Panc1 (cell line): ENCODE measurements around the gene DNAJC27. TPM values are rescaled to one million over a fixed set of nuclear protein-coding genes. Genes with fewer than 3 reads are reported as not detected.

Experiments used
- ATAC-seq: fragments of 200-7000 bp; cut with Tn5 transposase; 2 replicates; pipeline ENCODE4 v1.9.1; 2020; ENCODE audit warnings: mild to moderate bottlenecking, moderate library complexity
- BruUV-seq: library from RNA; stranded (reverse); fragments of 400-500 nt; replicated peaks from 2 replicates; lab custom pipeline; 2021; lab: Mats Ljungman, UMichigan
- CTCF ChIA-PET: fragments of 300-600 bp; sonication (Branson Sonifier 250); formaldehyde crosslinking; loops from one replicate; lab custom pipeline; 2022; ENCODE audit warnings: antibody characterized with exemption; lab: Charles Lee
- POLR2A ChIA-PET: fragments of 300-600 bp; sonication (Branson Sonifier 250); formaldehyde crosslinking; loops from one replicate; lab custom pipeline; 2022; ENCODE audit warnings: antibody characterized with exemption; lab: Charles Lee
- DNase-seq: peaks from one replicate; pipeline ENCODE4 v3.0.0-alpha.2; 2010; ENCODE audit warnings: low read depth, low spot score
- H3K27ac ChIP-seq: 2 replicates; pipeline ENCODE4 v1.5.1; 2011; ENCODE audit warnings: mild to moderate bottlenecking, low read length, inconsistent platforms
- H3K27me3 ChIP-seq: fragments of 200-500 bp; sonication (Bioruptor generic); 2 replicates; pipeline ENCODE4 v1.6.0; 2014; ENCODE audit warnings: low read length, inconsistent platforms; ENCODE audit not compliant: control insufficient read depth, insufficient read depth
- H3K36me3 ChIP-seq: fragments of 200-500 bp; sonication (Bioruptor generic); 2 replicates; pipeline ENCODE4 v1.5.1; 2014; ENCODE audit warnings: inconsistent platforms, mild to moderate bottlenecking, low read length, moderate library complexity; ENCODE audit not compliant: control insufficient read depth, insufficient read depth
- H3K4me1 ChIP-seq: 2 replicates; pipeline ENCODE4 v1.5.1; 2011; ENCODE audit warnings: inconsistent platforms, mild to moderate bottlenecking, low read length, moderate library complexity; ENCODE audit not compliant: control insufficient read depth, insufficient read depth
- H3K4me3 ChIP-seq, 2 experiments: 2 replicates each; pipeline ENCODE4 v1.5.1; 2011 to 2012; ENCODE audit warnings: low read depth in 2 of 2, low read length in 2 of 2, mild to moderate bottlenecking in 2 of 2, inconsistent platforms in 1 of 2, moderate library complexity in 1 of 2
- H3K9me3 ChIP-seq: fragments of 200-500 bp; sonication (Bioruptor generic); 2 replicates; pipeline ENCODE4 v1.5.1; 2014; ENCODE audit warnings: low read depth, mild to moderate bottlenecking, inconsistent platforms, low read length, moderate library complexity; ENCODE audit not compliant: control insufficient read depth, insufficient read depth
- POLR2AphosphoS5 ChIP-seq: IDR thresholded peaks from 2 replicates; pipeline ENCODE4 v1.6.1; 2012; ENCODE audit warnings: mild to moderate bottlenecking, low read depth, low read length, moderate library complexity
- REST ChIP-seq, 2 experiments: IDR thresholded peaks; 2 replicates each; pipeline ENCODE4 v1.6.1; 2011 to 2012; ENCODE audit warnings: low read depth in 2 of 2, control low read depth in 1 of 2, low read length in 1 of 2, mild to moderate bottlenecking in 1 of 2, moderate library complexity in 1 of 2; ENCODE audit not compliant: insufficient read depth in 1 of 2
- SIN3A ChIP-seq: IDR thresholded peaks from 2 replicates; pipeline ENCODE4 v1.6.1; 2012; ENCODE audit warnings: low read depth, mild to moderate bottlenecking, low read length, moderate library complexity, borderline replicate concordance; ENCODE audit not compliant: insufficient read depth
- TCF7L2 ChIP-seq: IDR thresholded peaks from 2 replicates; pipeline ENCODE4 v1.6.1; 2011; ENCODE audit warnings: mild to moderate bottlenecking, low read depth, low read length, inconsistent platforms
- in situ Hi-C: cut with HindIII; loops from 2 replicates; pipeline ENCODE4 v1.10.0; 2016; ENCODE audit warnings: low sequenced_read_pairs, low pct_unique_long_range_greater_than_20kb
- intact Hi-C: fragments of 100-400 bp; cut with micrococcal nuclease; formaldehyde crosslinking; loops from one replicate; pipeline ENCODE4 v1.10.0; 2022; ENCODE audit not compliant: unreplicated experiment
- total RNA-seq: library from RNA; stranded (reverse); gene quantifications from one replicate; pipeline ENCODE4 v1.2.1, GENCODE V29; 2021; ENCODE audit not compliant: unreplicated experiment
- TF ChIP-seq, protein P1 (sequence below): fragments of 450-650 bp; IDR thresholded peaks from 2 replicates; pipeline ENCODE4 v1.5.1; 2017; ENCODE audit warnings: mild to moderate bottlenecking

Gene DNAJC27
- total RNA-seq, 1 experiment from 2014 or later: 4.9 TPM

GRCh38 chr2:24912523-24912922 is 59.2 kb downstream of the DNAJC27 start:
- no TSS peak for BruUV-seq
- POLR2A ChIA-PET: no interaction called here

GRCh38 chr2:24910245-24910644 is 61.5 kb downstream of the DNAJC27 start:
- ChIA-PET CTCF (no interaction called here), POLR2A (no interaction called here)
- no TSS peak for BruUV-seq
- H3K4me1 ChIP-seq: no peaks in the 10 kb centered on the region
- intact Hi-C loops (no loop called here), in situ Hi-C loops (no loop called here)
- H3K36me3 ChIP-seq: no peaks in the 10 kb centered on the region
- DNase-seq (no peak), ATAC-seq (no peak)
- H3K9me3 ChIP-seq: no peaks in the 10 kb centered on the region
- no peak for TF ChIP-seq TCF7L2
- no peak for TF ChIP-seq SIN3A
- no peak for TF ChIP-seq REST (IDR thresholded peaks at IDR 0.05; ENCODE audit: insufficient read depth in 1 of 2, low read depth in 2 of 2, low read length in 1 of 2)
- TF ChIP-seq POLR2AphosphoS5: no peak
- TF ChIP-seq, protein P1, sequence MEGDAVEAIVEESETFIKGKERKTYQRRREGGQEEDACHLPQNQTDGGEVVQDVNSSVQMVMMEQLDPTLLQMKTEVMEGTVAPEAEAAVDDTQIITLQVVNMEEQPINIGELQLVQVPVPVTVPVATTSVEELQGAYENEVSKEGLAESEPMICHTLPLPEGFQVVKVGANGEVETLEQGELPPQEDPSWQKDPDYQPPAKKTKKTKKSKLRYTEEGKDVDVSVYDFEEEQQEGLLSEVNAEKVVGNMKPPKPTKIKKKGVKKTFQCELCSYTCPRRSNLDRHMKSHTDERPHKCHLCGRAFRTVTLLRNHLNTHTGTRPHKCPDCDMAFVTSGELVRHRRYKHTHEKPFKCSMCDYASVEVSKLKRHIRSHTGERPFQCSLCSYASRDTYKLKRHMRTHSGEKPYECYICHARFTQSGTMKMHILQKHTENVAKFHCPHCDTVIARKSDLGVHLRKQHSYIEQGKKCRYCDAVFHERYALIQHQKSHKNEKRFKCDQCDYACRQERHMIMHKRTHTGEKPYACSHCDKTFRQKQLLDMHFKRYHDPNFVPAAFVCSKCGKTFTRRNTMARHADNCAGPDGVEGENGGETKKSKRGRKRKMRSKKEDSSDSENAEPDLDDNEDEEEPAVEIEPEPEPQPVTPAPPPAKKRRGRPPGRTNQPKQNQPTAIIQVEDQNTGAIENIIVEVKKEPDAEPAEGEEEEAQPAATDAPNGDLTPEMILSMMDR: no peak
- no peaks in the 10 kb centered on the region for H3K27me3 ChIP-seq
- no peak overlapping the region for H3K4me3 ChIP-seq
- no peak overlapping the region for H3K27ac ChIP-seq

More at GRCh38 chr2:24912523-24912922, 59.2 kb downstream of the DNAJC27 start:
- no peaks in the 10 kb centered on the region for H3K9me3 ChIP-seq
- CTCF ChIA-PET: interaction anchor here (0.6 kb wide), 1 partner anchor 398 kb away, joined by 13 read pairs; no protein-coding TSS in a partner anchor
- no peak for ATAC-seq
- no peaks in the 10 kb centered on the region for H3K4me1 ChIP-seq
- no peaks in the 10 kb centered on the region for H3K36me3 ChIP-seq
- no peak overlapping the region for H3K4me3 ChIP-seq
- no peak overlapping the region for H3K27ac ChIP-seq
- H3K27me3 ChIP-seq: no peaks in the 10 kb centered on the region
- in situ Hi-C loops (no loop called here), intact Hi-C loops (no loop called here)
- TF ChIP-seq SIN3A: no peak
- DNase-seq: no peak

GRCh38 chr2:24909555-24910177 is 62.1 kb downstream of the DNAJC27 start:
- Histone ChIP-seq H3K9me3 (no peaks in the 10 kb centered on the region), H3K36me3 (no peaks in the 10 kb centered on the region), H3K4me3 (no peak overlapping the region), H3K27ac (no peak overlapping the region), H3K27me3 (no peaks in the 10 kb centered on the region), H3K4me1 (no peaks in the 10 kb centered on the region)
- CTCF ChIA-PET: no interaction called here
- TF ChIP-seq, protein P1: no peak
- no peak for TF ChIP-seq TCF7L2
- TF ChIP-seq REST (IDR thresholded peaks at IDR 0.05; ENCODE audit: insufficient read depth in 1 of 2, low read depth in 2 of 2, low read length in 1 of 2): no peak
- intact Hi-C loops (no loop called here), in situ Hi-C loops (no loop called here)
- DNase-seq (no peak), ATAC-seq (no peak)
- POLR2A ChIA-PET: no interaction called here
- no TSS peak for BruUV-seq
